Keratinocyte (primary cell): Measurements from ENCODE around the gene ETV1. TPM values are rescaled to one million over a fixed set of nuclear protein-coding genes. Genes with fewer than 3 reads are reported as not detected.

Experiments
- DNase-seq: peaks from one replicate; pipeline ENCODE4 v3.0.0-alpha.2; 2011; ENCODE audit warnings: low read depth, missing footprints, low spot score
- FAIRE-seq: peaks from 2 replicates; lab custom pipeline; 2011; peaks lifted over from hg19 to GRCh38; lab: Jason Lieb, UNC
- H2AFZ ChIP-seq: 2 replicates; pipeline ENCODE4 v1.6.0; 2012; ENCODE audit warnings: low read length, control low read depth, inconsistent platforms; ENCODE audit not compliant: control insufficient read depth
- H3K27ac ChIP-seq: 2 replicates; pipeline ENCODE4 v1.5.1; 2011; ENCODE audit warnings: low read length; ENCODE audit not compliant: control insufficient read depth, insufficient read depth
- H3K27me3 ChIP-seq: 3 replicates; pipeline ENCODE4 v1.6.0; 2011; ENCODE audit warnings: low read length; ENCODE audit not compliant: control insufficient read depth, insufficient read depth; ENCODE audit errors: extremely low read depth
- H3K36me3 ChIP-seq, 2 experiments: 2 replicates in 1 of 2; 3 replicates in 1 of 2; pipeline ENCODE4 v1.5.1; 2011; ENCODE audit warnings: low read length in 2 of 2, mild to moderate bottlenecking in 1 of 2; ENCODE audit not compliant: control insufficient read depth in 2 of 2, insufficient read depth in 2 of 2; ENCODE audit errors: extremely low read depth in 1 of 2
- H3K4me1 ChIP-seq: 3 replicates; pipeline ENCODE4 v1.5.1; 2011; ENCODE audit warnings: low read length; ENCODE audit not compliant: control insufficient read depth, insufficient read depth; ENCODE audit errors: extremely low read depth
- H3K4me2 ChIP-seq: 3 replicates; pipeline ENCODE4 v1.6.0; 2011; ENCODE audit warnings: low read depth, low read length; ENCODE audit not compliant: control insufficient read depth, insufficient read depth; ENCODE audit errors: extremely low read depth
- H3K4me3 ChIP-seq, 3 experiments: fragments of 200-600 bp in 1 of 3; sonication (generic) in 1 of 3; 2 replicates in 2 of 3; 3 replicates in 1 of 3; pipeline ENCODE4 v1.5.1; 2011 to 2016; ENCODE audit warnings: low read length in 3 of 3, mild to moderate bottlenecking in 3 of 3, control low read depth in 2 of 3, inconsistent platforms in 1 of 3, low read depth in 1 of 3, mixed read lengths in 1 of 3, mixed run types in 1 of 3, moderate library complexity in 1 of 3; ENCODE audit not compliant: control insufficient read depth in 2 of 3, insufficient read depth in 2 of 3; ENCODE audit errors: extremely low read depth in 1 of 3
- H3K79me2 ChIP-seq: 2 replicates; pipeline ENCODE4 v1.6.0; 2012; ENCODE audit warnings: low read length; ENCODE audit not compliant: control insufficient read depth, insufficient read depth
- H3K9ac ChIP-seq: 3 replicates; pipeline ENCODE4 v1.6.0; 2011; ENCODE audit warnings: low read length; ENCODE audit not compliant: control insufficient read depth, insufficient read depth; ENCODE audit errors: extremely low read depth
- H3K9me1 ChIP-seq: 3 replicates; pipeline ENCODE4 v1.6.0; 2011; ENCODE audit warnings: low read length; ENCODE audit not compliant: control insufficient read depth, insufficient read depth; ENCODE audit errors: extremely low read depth
- H3K9me3 ChIP-seq: 2 replicates; pipeline ENCODE4 v1.5.1; 2012; ENCODE audit warnings: low read depth, low read length; ENCODE audit not compliant: control insufficient read depth
- H4K20me1 ChIP-seq: 3 replicates; pipeline ENCODE4 v1.6.0; 2011; ENCODE audit warnings: low read length; ENCODE audit not compliant: control insufficient read depth, insufficient read depth; ENCODE audit errors: extremely low read depth
- CTCF ChIP-seq, 3 experiments: IDR thresholded peaks in 1 of 3; conservative IDR thresholded peaks in 1 of 3; optimal IDR thresholded peaks in 1 of 3; 2 replicates in 2 of 3; 3 replicates in 1 of 3; pipeline versions ENCODE3 to v1.5.1; 2011; ENCODE audit warnings: low read length in 3 of 3, mild to moderate bottlenecking in 3 of 3, moderate library complexity in 2 of 3, control low read depth in 1 of 3, inconsistent platforms in 1 of 3; ENCODE audit not compliant: insufficient read depth in 2 of 3; ENCODE audit errors: extremely low read depth in 1 of 3
- EZH2 ChIP-seq: IDR thresholded peaks from one replicate; pipeline ENCODE4 v1.6.1; 2012; ENCODE audit warnings: inconsistent platforms, mild to moderate bottlenecking, low read length, moderate library complexity
- dilution Hi-C: fragments of 300-500 bp; cut with MboI; formaldehyde crosslinking; loops from one replicate; pipeline ENCODE4 v1.7.0; 2020; ENCODE audit warnings: low sequenced_read_pairs; ENCODE audit not compliant: extremely low pct_ligation_motif_present
- polyA plus RNA-seq, 5 experiments: library from polyadenylated mRNA; depleted of rRNA in 3 of 5; stranded (reverse) in 3 of 5; stranded (forward) in 1 of 5; unstranded in 1 of 5; fragments of >200 nt; gene quantifications; 1 replicate in 1 of 5; 2 replicates in 3 of 5; 3 replicates in 1 of 5; pipeline versions ENCODE4 v1.2.1 to v1.2.3, GENCODE V29; 2011 to 2012; ENCODE audit warnings: missing spikeins in 2 of 5, low read depth in 1 of 5, low replicate concordance in 1 of 5

The ETV1 gene
- polyA plus RNA-seq, 1 donor (not counting 4 experiments of a cell fraction or from before 2014, with no cell fraction given), result 5.0 TPM

GRCh38 chr7:13901577-13901976 is 87.9 kb downstream of the ETV1 start:
- no peak overlapping the region for H3K27ac ChIP-seq
- H3K36me3 ChIP-seq, result no peaks in the 10 kb centered on the region
- H3K4me1 ChIP-seq, result no peaks in the 10 kb centered on the region
- H3K4me3 ChIP-seq, result no peak overlapping the region
- no peaks in the 10 kb centered on the region for H3K9me3 ChIP-seq
- TF ChIP-seq EZH2 (no peak), CTCF (optimal IDR thresholded peaks at IDR 0.05 in 1 of 3, IDR thresholded peaks at IDR 0.05 in 1 of 3, conservative IDR thresholded peaks at IDR 0.05 in 1 of 3; ENCODE audit: extremely low read depth in 1 of 3, insufficient read depth in 2 of 3, low read length in 3 of 3) (no peak)
- no peaks in the 10 kb centered on the region for H3K9me1 ChIP-seq
- FAIRE-seq (no peak), DNase-seq (no peak)
- dilution Hi-C loops, result no loop called here
- H3K4me2 ChIP-seq, result no peak overlapping the region
- H4K20me1 ChIP-seq, result no peaks in the 10 kb centered on the region
- no peak overlapping the region for H3K9ac ChIP-seq
- no peaks in the 10 kb centered on the region for H3K27me3 ChIP-seq
- H3K79me2 ChIP-seq, result no peaks in the 10 kb centered on the region
- H2AFZ ChIP-seq, result no peak overlapping the region

- H2AFZ ChIP-seq, result no peak overlapping the region
- dilution Hi-C loops, result no loop called here
- H3K4me3 ChIP-seq, result no peak overlapping the region
- H3K36me3 ChIP-seq, result no peaks in the 10 kb centered on the region
- no peaks in the 10 kb centered on the region for H4K20me1 ChIP-seq
- no peak for TF ChIP-seq EZH2
- TF ChIP-seq CTCF (optimal IDR thresholded peaks at IDR 0.05 in 1 of 3, IDR thresholded peaks at IDR 0.05 in 1 of 3, conservative IDR thresholded peaks at IDR 0.05 in 1 of 3; ENCODE audit: extremely low read depth in 1 of 3, insufficient read depth in 2 of 3, low read length in 3 of 3), result no peak
- no peak overlapping the region for H3K4me2 ChIP-seq
- no peaks in the 10 kb centered on the region for H3K27me3 ChIP-seq
- no peaks in the 10 kb centered on the region for H3K9me3 ChIP-seq
- FAIRE-seq, result no peak
- no peaks in the 10 kb centered on the region for H3K4me1 ChIP-seq
- DNase-seq, result no peak
- no peaks in the 10 kb centered on the region for H3K79me2 ChIP-seq
- H3K27ac ChIP-seq, result no peak overlapping the region
- H3K9me1 ChIP-seq, result no peaks in the 10 kb centered on the region
- no peak overlapping the region for H3K9ac ChIP-seq
These were observed 90.4 kb downstream of the ETV1 start for GRCh38 chr7:13898957-13899670.
